Measurements from ENCODE around the gene RAPGEF1.

DNA sequence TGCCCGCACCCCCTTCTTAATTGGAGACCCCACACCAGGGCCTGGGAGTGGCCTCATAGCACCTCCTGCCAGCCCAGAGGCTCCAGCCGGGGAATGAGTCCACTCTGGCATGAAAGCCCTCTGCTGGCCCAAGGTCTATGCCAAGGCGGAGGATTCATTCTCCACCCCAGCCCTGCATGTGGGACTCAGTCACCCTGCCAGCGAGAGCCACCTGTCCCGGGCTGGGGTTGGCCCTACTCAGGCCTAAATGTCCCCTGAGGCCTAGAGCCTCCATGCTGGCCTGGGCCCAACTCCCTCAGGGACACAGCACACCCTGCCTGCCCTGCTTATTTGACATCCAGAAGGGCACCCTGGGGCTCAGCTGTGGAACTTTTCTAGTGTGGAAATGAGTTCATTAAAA, 1.0 kb upstream of the RAPGEF1 start:
- TF ChIP-seq CTCF (IDR thresholded peaks at IDR 0.05; ENCODE audit: insufficient read depth, low read depth, low read length): no peak
- TF ChIP-seq EZH2 (IDR thresholded peaks at IDR 0.05; ENCODE audit: insufficient read depth, low read length): no peak

Data from astrocyte (in vitro differentiated cells and primary cell).